Osteoblast (primary cell): ENCODE data around the gene SORCS2. TPM values are rescaled to one million over a fixed set of nuclear protein-coding genes. Genes with fewer than 3 reads are reported as not detected.

Experiments used
- DNase-seq: peaks from one replicate; pipeline ENCODE4 v3.0.0; 2011; ENCODE audit warnings: low spot score, mixed read lengths; ENCODE audit not compliant: insufficient read length; ENCODE audit errors: missing footprints
- H2AFZ ChIP-seq: 2 replicates; pipeline ENCODE4 v1.6.0; 2011; ENCODE audit warnings: mild to moderate bottlenecking, low read length
- H3K27ac ChIP-seq: 2 replicates; pipeline ENCODE4 v1.5.1; 2011; ENCODE audit warnings: mild to moderate bottlenecking, low read depth, low read length, moderate library complexity
- H3K27me3 ChIP-seq: 2 replicates; pipeline ENCODE4 v1.6.0; 2012; ENCODE audit warnings: mild to moderate bottlenecking, control low read depth, inconsistent platforms, low read length, moderate library complexity; ENCODE audit not compliant: insufficient read depth
- H3K36me3 ChIP-seq: 2 replicates; pipeline ENCODE4 v1.5.1; 2011; ENCODE audit warnings: mild to moderate bottlenecking, low read length, control low read depth, moderate library complexity; ENCODE audit not compliant: insufficient read depth
- H3K4me1 ChIP-seq: 2 replicates; pipeline ENCODE4 v1.5.1; 2011; ENCODE audit warnings: mild to moderate bottlenecking, low read length, control low read depth, moderate library complexity; ENCODE audit not compliant: insufficient read depth
- H3K4me2 ChIP-seq: 2 replicates; pipeline ENCODE4 v1.6.0; 2011; ENCODE audit warnings: mild to moderate bottlenecking, low read length; ENCODE audit not compliant: insufficient read depth
- H3K4me3 ChIP-seq: fragments of 200-600 bp; sonication (generic); 3 replicates; pipeline ENCODE4 v1.5.1; 2012; ENCODE audit warnings: mild to moderate bottlenecking, low read length, inconsistent platforms; ENCODE audit not compliant: insufficient read depth
- H3K79me2 ChIP-seq: 2 replicates; pipeline ENCODE4 v1.6.0; 2012; ENCODE audit warnings: mild to moderate bottlenecking, low read length, control low read depth, inconsistent platforms; ENCODE audit not compliant: insufficient read depth
- H3K9me3 ChIP-seq: 2 replicates; pipeline ENCODE4 v1.5.1; 2011; ENCODE audit warnings: low read depth, low read length, control low read depth
- H4K20me1 ChIP-seq: 2 replicates; pipeline ENCODE4 v1.6.0; 2012; ENCODE audit warnings: mild to moderate bottlenecking, low read length, control low read depth; ENCODE audit not compliant: insufficient read depth
- CTCF ChIP-seq: IDR thresholded peaks from 2 replicates; pipeline ENCODE4 v1.5.1; 2011; ENCODE audit warnings: mild to moderate bottlenecking, low read depth, low read length, moderate library complexity; ENCODE audit errors: extremely low read depth
- total RNA-seq: library from RNA; depleted of rRNA; stranded (reverse); fragments of >200 nt; gene quantifications from 2 replicates; pipeline ENCODE4 v1.2.3, GENCODE V29; 2012

The SORCS2 gene
- total RNA-seq, 1 donor = 9.0 TPM

- no peak for DNase-seq
- Histone ChIP-seq H4K20me1 (no peaks in the 10 kb centered on the region), H2AFZ (no peak overlapping the region), H3K4me2 (no peak overlapping the region), H3K79me2 (no peaks in the 10 kb centered on the region), H3K36me3 (no peaks in the 10 kb centered on the region), H3K27me3 (no peaks in the 10 kb centered on the region), H3K27ac (no peak overlapping the region), H3K4me3 (no peak overlapping the region), H3K9me3 (no peaks in the 10 kb centered on the region), H3K4me1 (peaks cover 40% of the 10 kb centered on the region)
- no peak for TF ChIP-seq CTCF
Observed at GRCh38 chr4:7204656-7205387, 12.5 kb downstream of the SORCS2 start.

- peaks cover 50% of the 10 kb centered on the region for H3K4me1 ChIP-seq
- no peaks in the 10 kb centered on the region for H3K36me3 ChIP-seq
- no peaks in the 10 kb centered on the region for H3K27me3 ChIP-seq
- no peaks in the 10 kb centered on the region for H3K9me3 ChIP-seq
- no peaks in the 10 kb centered on the region for H4K20me1 ChIP-seq
- no peak overlapping the region for H3K4me3 ChIP-seq
- H2AFZ ChIP-seq = peak overlapping the region; percentile 53
- H3K79me2 ChIP-seq = no peaks in the 10 kb centered on the region
- peak; percentile 95 for DNase-seq
- peak overlapping the region; percentile 85 for H3K27ac ChIP-seq
- H3K4me2 ChIP-seq = peak overlapping the region; percentile 82
- TF ChIP-seq CTCF = no peak
Observed at GRCh38 chr4:7206385-7206784, 14.0 kb downstream of the SORCS2 start.

GRCh38 chr4:7206911-7207567 lies 14.7 kb downstream of the SORCS2 start:
- DNase-seq = peak; percentile 99
- TF ChIP-seq CTCF = no peak
- Histone ChIP-seq H3K4me3 (peak overlapping the region; percentile 55), H4K20me1 (no peaks in the 10 kb centered on the region), H3K4me1 (peaks cover 46% of the 10 kb centered on the region), H3K4me2 (peak overlapping the region; percentile 82), H2AFZ (peak overlapping the region; percentile 44), H3K9me3 (no peaks in the 10 kb centered on the region), H3K27me3 (no peaks in the 10 kb centered on the region), H3K79me2 (no peaks in the 10 kb centered on the region), H3K36me3 (no peaks in the 10 kb centered on the region), H3K27ac (peak overlapping the region; percentile 85)

- peak overlapping the region; percentile 85 for H3K27ac ChIP-seq
Observed at GRCh38 chr4:7207628-7208231, 15.4 kb downstream of the SORCS2 start.

More at GRCh38 chr4:7207628-7208231, 15.4 kb downstream of the SORCS2 start:
- no peaks in the 10 kb centered on the region for H3K79me2 ChIP-seq
- no peaks in the 10 kb centered on the region for H3K27me3 ChIP-seq
- no peak for TF ChIP-seq CTCF
- peaks cover 39% of the 10 kb centered on the region for H3K4me1 ChIP-seq
- no peak for DNase-seq
- peak overlapping the region; percentile 44 for H2AFZ ChIP-seq
- no peaks in the 10 kb centered on the region for H3K36me3 ChIP-seq
- H4K20me1 ChIP-seq = no peaks in the 10 kb centered on the region
- no peak overlapping the region for H3K4me3 ChIP-seq
- H3K9me3 ChIP-seq = no peaks in the 10 kb centered on the region
- H3K4me2 ChIP-seq = peak overlapping the region; percentile 82
